Measurements from ENCODE around the gene PARN. TPM values are rescaled to one million over a fixed set of nuclear protein-coding genes. Genes with fewer than 3 reads are reported as not detected.

PARN gene
- total RNA-seq, 1 donor from 2014 or later: 25.2 TPM

- Mint-ChIP-seq H3K36me3 (ENCODE audit: low read depth, unreplicated experiment) (no peaks in the 10 kb centered on the region), H3K27me3 (ENCODE audit: unreplicated experiment) (peaks cover 4% of the 10 kb centered on the region), H3K27ac (ENCODE audit: unreplicated experiment) (no peak overlapping the region), H3K4me3 (ENCODE audit: unreplicated experiment) (no peak overlapping the region), H3K4me1 (ENCODE audit: unreplicated experiment) (peaks cover 38% of the 10 kb centered on the region), H3K9me3 (ENCODE audit: unreplicated experiment) (no peaks in the 10 kb centered on the region)
- no peak for DNase-seq (ENCODE audit: low spot score)
- TF ChIP-seq CTCF (IDR thresholded peaks at IDR 0.05; ENCODE audit: unreplicated experiment): no peak
Observed at GRCh38 chr16:14502256-14502875, 127.7 kb downstream of the PARN start.

- no peak for TF ChIP-seq CTCF (IDR thresholded peaks at IDR 0.05; ENCODE audit: unreplicated experiment)
- Mint-ChIP-seq H3K9me3 (ENCODE audit: unreplicated experiment) (no peaks in the 10 kb centered on the region), H3K27me3 (ENCODE audit: unreplicated experiment) (peaks cover 4% of the 10 kb centered on the region), H3K27ac (ENCODE audit: unreplicated experiment) (no peak overlapping the region), H3K4me3 (ENCODE audit: unreplicated experiment) (no peak overlapping the region), H3K36me3 (ENCODE audit: low read depth, unreplicated experiment) (no peaks in the 10 kb centered on the region), H3K4me1 (ENCODE audit: unreplicated experiment) (peaks cover 46% of the 10 kb centered on the region)
- DNase-seq (ENCODE audit: low spot score): peak; percentile 25
Observed at GRCh38 chr16:14501331-14502255, 128.5 kb downstream of the PARN start.

DNA sequence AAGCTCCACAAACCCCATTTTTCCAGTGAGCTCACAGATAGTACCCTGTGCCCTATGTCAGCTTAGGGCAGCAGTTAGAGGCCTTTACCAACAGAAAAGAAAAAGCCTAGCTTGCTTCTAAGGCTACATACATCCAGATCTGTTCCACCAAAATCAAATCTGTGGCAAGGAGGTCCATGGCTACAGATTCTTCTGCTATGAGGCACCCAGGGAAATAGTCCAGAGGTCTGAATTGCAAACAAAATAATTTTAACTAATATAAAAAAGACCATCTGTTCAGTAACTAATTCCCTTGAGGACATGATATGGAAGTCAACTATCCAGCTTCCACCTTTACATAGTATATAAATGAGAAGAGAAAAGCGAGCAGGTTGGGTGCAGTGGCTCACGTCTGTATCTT lies 129.3 kb downstream of the PARN start:
- H3K9me3 Mint-ChIP-seq (ENCODE audit: unreplicated experiment): no peaks in the 10 kb centered on the region
- H3K4me1 Mint-ChIP-seq (ENCODE audit: unreplicated experiment): peaks cover 54% of the 10 kb centered on the region
- no peaks in the 10 kb centered on the region for H3K36me3 Mint-ChIP-seq (ENCODE audit: low read depth, unreplicated experiment)
- DNase-seq (ENCODE audit: low spot score): no peak
- H3K4me3 Mint-ChIP-seq (ENCODE audit: unreplicated experiment): no peak overlapping the region
- no peak overlapping the region for H3K27ac Mint-ChIP-seq (ENCODE audit: unreplicated experiment)
- H3K27me3 Mint-ChIP-seq (ENCODE audit: unreplicated experiment): peaks cover 4% of the 10 kb centered on the region
- no peak for TF ChIP-seq CTCF (IDR thresholded peaks at IDR 0.05; ENCODE audit: unreplicated experiment)

- Mint-ChIP-seq H3K27me3 (ENCODE audit: unreplicated experiment) (peaks cover 10% of the 10 kb centered on the region), H3K27ac (ENCODE audit: unreplicated experiment) (no peak overlapping the region), H3K4me1 (ENCODE audit: unreplicated experiment) (peaks cover 69% of the 10 kb centered on the region), H3K36me3 (ENCODE audit: low read depth, unreplicated experiment) (peaks cover 7% of the 10 kb centered on the region), H3K4me3 (ENCODE audit: unreplicated experiment) (no peak overlapping the region), H3K9me3 (ENCODE audit: unreplicated experiment) (no peaks in the 10 kb centered on the region)
- no peak for TF ChIP-seq CTCF (IDR thresholded peaks at IDR 0.05; ENCODE audit: unreplicated experiment)
- no peak for DNase-seq (ENCODE audit: low spot score)
Observed at GRCh38 chr16:14499110-14499509, 130.9 kb downstream of the PARN start.

All from endothelial cell (in vitro differentiated cells).